Gastroesophageal sphincter (tissue), 3 donors: Measurements from ENCODE around the gene DENND11.

Source experiments
- EP300 ChIP-seq: sonication (generic); formaldehyde crosslinking; IDR thresholded peaks from one replicate; pipeline ENCODE4 v1.6.1; 2017; ENCODE audit warnings: antibody characterized with exemption, mild to moderate bottlenecking
- POLR2A ChIP-seq, 2 donors: fragments of 450-650 bp; IDR thresholded peaks; one replicate each; pipeline ENCODE4 v1.6.1; 2017; ENCODE audit warnings: antibody characterized with exemption in 2 of 2, mild to moderate bottlenecking in 2 of 2, moderate library complexity in 1 of 2
- TF ChIP-seq, protein P1 (sequence below), 4 experiments: fragments of 200-600 bp in 2 of 4; fragments of 450-650 bp in 2 of 4; sonication (generic) in 1 of 4; IDR thresholded peaks; one replicate each; pipeline ENCODE4 v1.5.1; 2017 to 2019; ENCODE audit warnings: antibody characterized with exemption in 4 of 4, mild to moderate bottlenecking in 2 of 4, moderate library complexity in 2 of 4

DNA sequence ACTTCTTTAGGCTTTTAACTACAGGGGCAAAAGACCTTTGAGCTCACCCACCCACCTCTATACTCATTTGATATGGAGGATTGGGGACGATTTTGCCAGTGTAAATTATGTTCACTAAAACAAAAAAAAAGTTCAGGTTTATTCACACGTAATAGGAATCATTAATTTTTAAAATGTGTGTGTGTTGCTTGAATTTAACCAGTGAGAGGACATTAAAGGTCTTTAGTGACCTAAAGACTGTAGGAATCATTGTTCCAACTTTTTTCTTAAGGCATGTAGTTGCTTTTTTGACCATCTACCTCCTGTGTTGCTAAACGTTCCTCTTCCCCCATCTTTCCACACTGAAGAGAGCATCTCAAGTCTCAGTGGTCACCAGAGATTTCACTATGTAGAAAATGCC is 37.3 kb upstream of the DENND11 start:
- TF ChIP-seq, protein P1, sequence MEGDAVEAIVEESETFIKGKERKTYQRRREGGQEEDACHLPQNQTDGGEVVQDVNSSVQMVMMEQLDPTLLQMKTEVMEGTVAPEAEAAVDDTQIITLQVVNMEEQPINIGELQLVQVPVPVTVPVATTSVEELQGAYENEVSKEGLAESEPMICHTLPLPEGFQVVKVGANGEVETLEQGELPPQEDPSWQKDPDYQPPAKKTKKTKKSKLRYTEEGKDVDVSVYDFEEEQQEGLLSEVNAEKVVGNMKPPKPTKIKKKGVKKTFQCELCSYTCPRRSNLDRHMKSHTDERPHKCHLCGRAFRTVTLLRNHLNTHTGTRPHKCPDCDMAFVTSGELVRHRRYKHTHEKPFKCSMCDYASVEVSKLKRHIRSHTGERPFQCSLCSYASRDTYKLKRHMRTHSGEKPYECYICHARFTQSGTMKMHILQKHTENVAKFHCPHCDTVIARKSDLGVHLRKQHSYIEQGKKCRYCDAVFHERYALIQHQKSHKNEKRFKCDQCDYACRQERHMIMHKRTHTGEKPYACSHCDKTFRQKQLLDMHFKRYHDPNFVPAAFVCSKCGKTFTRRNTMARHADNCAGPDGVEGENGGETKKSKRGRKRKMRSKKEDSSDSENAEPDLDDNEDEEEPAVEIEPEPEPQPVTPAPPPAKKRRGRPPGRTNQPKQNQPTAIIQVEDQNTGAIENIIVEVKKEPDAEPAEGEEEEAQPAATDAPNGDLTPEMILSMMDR (IDR thresholded peaks at IDR 0.05) = no peak
- TF ChIP-seq EP300 (no peak), POLR2A (IDR thresholded peaks at IDR 0.05) (no peak)
